ENCODE measurements around the gene RAMAC.
"Not testable (repeated sequence)": the region's sequence is repeated elsewhere in the genome, so short reads cannot be mapped to it uniquely, and the experiment has no call there.

The RAMAC gene

GRCh38 chr15:82999905-83000671 lies 14.1 kb downstream of the RAMAC start:
- no peaks in the 10 kb centered on the region for H3K79me1 ChIP-seq (ENCODE audit: low read length)
- no CpG with 5 or more reads among the region's 6 CpGs for WGBS (ENCODE audit: extremely low coverage, insufficient coverage, insufficient read length)
- H3K9me3 ChIP-seq (ENCODE audit: insufficient read depth, low read depth, low read length), result peaks cover 2% of the 10 kb centered on the region
- no peaks in the 10 kb centered on the region for H3K79me2 ChIP-seq (ENCODE audit: control insufficient read depth, insufficient read depth, low read length, poor library complexity)
- H3K27me3 ChIP-seq (ENCODE audit: insufficient read depth, low read length), result no peaks in the 10 kb centered on the region
- H3K14ac ChIP-seq (ENCODE audit: low read length), result no peak overlapping the region
- H3K4me3 ChIP-seq (ENCODE audit: low read depth, low read length), result no peak overlapping the region
- no peak overlapping the region for H3K18ac ChIP-seq (ENCODE audit: low read length)
- no peaks in the 10 kb centered on the region for H3K4me1 ChIP-seq (ENCODE audit: control insufficient read depth in 1 of 2, insufficient read depth in 2 of 2, low read length in 2 of 2)
- H2AFZ ChIP-seq (ENCODE audit: insufficient read depth, low read length, poor library complexity), result no peak overlapping the region
- no peak overlapping the region for H3K4ac ChIP-seq (ENCODE audit: low read depth, low read length)
- H4K91ac ChIP-seq (ENCODE audit: low read depth, low read length), result no peak overlapping the region
- H4K12ac ChIP-seq (ENCODE audit: low read depth, low read length), result no peak overlapping the region
- no peak overlapping the region for H3K27ac ChIP-seq (ENCODE audit: low read depth, low read length)
- H2AK5ac ChIP-seq (ENCODE audit: low read length), result no peak overlapping the region
- no peak overlapping the region for H3K23ac ChIP-seq (ENCODE audit: low read length)
- H2BK12ac ChIP-seq (ENCODE audit: low read length), result no peak overlapping the region
- H4K8ac ChIP-seq (ENCODE audit: low read depth, low read length), result no peak overlapping the region
- no peak overlapping the region for H3K9ac ChIP-seq (ENCODE audit: low read length)
- H3K36me3 ChIP-seq (ENCODE audit: control insufficient read depth in 1 of 2, insufficient read depth in 2 of 2, low read length in 2 of 2), result no peaks in the 10 kb centered on the region
- DNase-seq, result peak; percentile 8 to 64
- H2BK5ac ChIP-seq (ENCODE audit: low read depth, low read length, poor library complexity), result no peak overlapping the region
- H2BK120ac ChIP-seq (ENCODE audit: insufficient read depth, low read length, poor library complexity), result no peak overlapping the region
- no peak overlapping the region for H3K4me2 ChIP-seq (ENCODE audit: low read length)

- not testable (repeated sequence) for H2AFZ ChIP-seq (ENCODE audit: insufficient read depth, low read length, poor library complexity); H3K4ac ChIP-seq (ENCODE audit: low read depth, low read length); H3K4me3 ChIP-seq (ENCODE audit: low read depth, low read length); H3K27me3 ChIP-seq (ENCODE audit: insufficient read depth, low read length); H3K14ac ChIP-seq (ENCODE audit: low read length); H2AK5ac ChIP-seq (ENCODE audit: low read length); H3K36me3 ChIP-seq (ENCODE audit: control insufficient read depth in 1 of 2, insufficient read depth in 2 of 2, low read length in 2 of 2); H3K4me2 ChIP-seq (ENCODE audit: low read length); H2BK5ac ChIP-seq (ENCODE audit: low read depth, low read length, poor library complexity); H4K91ac ChIP-seq (ENCODE audit: low read depth, low read length); H2BK120ac ChIP-seq (ENCODE audit: insufficient read depth, low read length, poor library complexity); H3K4me1 ChIP-seq (ENCODE audit: control insufficient read depth in 1 of 2, insufficient read depth in 2 of 2, low read length in 2 of 2); H3K23ac ChIP-seq (ENCODE audit: low read length); H3K79me2 ChIP-seq (ENCODE audit: control insufficient read depth, insufficient read depth, low read length, poor library complexity); H4K12ac ChIP-seq (ENCODE audit: low read depth, low read length); H3K9me3 ChIP-seq (ENCODE audit: insufficient read depth, low read depth, low read length); H4K8ac ChIP-seq (ENCODE audit: low read depth, low read length); H3K27ac ChIP-seq (ENCODE audit: low read depth, low read length); H3K79me1 ChIP-seq (ENCODE audit: low read length); DNase-seq; H2BK12ac ChIP-seq (ENCODE audit: low read length); H3K18ac ChIP-seq (ENCODE audit: low read length); H3K9ac ChIP-seq (ENCODE audit: low read length)
- WGBS (ENCODE audit: extremely low coverage, insufficient coverage, insufficient read length), result no CpG with 5 or more reads among the region's 3 CpGs
These were observed 14.6 kb downstream of the RAMAC start for GRCh38 chr15:83000672-83001031.

- Histone ChIP-seq H3K23ac (ENCODE audit: low read length) (no peak overlapping the region), H2BK120ac (ENCODE audit: insufficient read depth, low read length, poor library complexity) (peak overlapping the region; percentile 9), H3K9ac (ENCODE audit: low read length) (peak overlapping the region; percentile 92), H3K4me1 (ENCODE audit: control insufficient read depth in 1 of 2, insufficient read depth in 2 of 2, low read length in 2 of 2) (peaks cover 5 to 9% of the 10 kb centered on the region in 2 experiments), H3K9me3 (ENCODE audit: insufficient read depth, low read depth, low read length) (peaks cover 2% of the 10 kb centered on the region), H3K27ac (ENCODE audit: low read depth, low read length) (no peak overlapping the region), H2AK5ac (ENCODE audit: low read length) (peak overlapping the region; percentile 1), H4K8ac (ENCODE audit: low read depth, low read length) (peak overlapping the region; percentile 88), H3K36me3 (ENCODE audit: control insufficient read depth in 1 of 2, insufficient read depth in 2 of 2, low read length in 2 of 2) (peaks cover 10 to 21% of the 10 kb centered on the region in 2 experiments), H3K79me1 (ENCODE audit: low read length) (peaks cover 11% of the 10 kb centered on the region), H4K12ac (ENCODE audit: low read depth, low read length) (peak overlapping the region; percentile 33), H3K18ac (ENCODE audit: low read length) (peak overlapping the region; percentile 42), H3K27me3 (ENCODE audit: insufficient read depth, low read length) (no peaks in the 10 kb centered on the region), H2BK5ac (ENCODE audit: low read depth, low read length, poor library complexity) (no peak overlapping the region), H3K79me2 (ENCODE audit: control insufficient read depth, insufficient read depth, low read length, poor library complexity) (peaks cover 7% of the 10 kb centered on the region), H2BK12ac (ENCODE audit: low read length) (no peak overlapping the region), H3K4me2 (ENCODE audit: low read length) (peak overlapping the region; percentile 90), H3K14ac (ENCODE audit: low read length) (peak overlapping the region; percentile 54), H3K4me3 (ENCODE audit: low read depth, low read length) (peak overlapping the region; percentile 96), H4K91ac (ENCODE audit: low read depth, low read length) (peak overlapping the region; percentile 58), H2AFZ (ENCODE audit: insufficient read depth, low read length, poor library complexity) (peak overlapping the region; percentile 76), H3K4ac (ENCODE audit: low read depth, low read length) (peak overlapping the region; percentile 47)
- WGBS (ENCODE audit: extremely low coverage, insufficient coverage, insufficient read length), result no CpG with 5 or more reads among the region's 15 CpGs
- peak; percentile 65 to 74 for DNase-seq
These were observed 24.8 kb downstream of the RAMAC start for GRCh38 chr15:83010709-83011270.

- no peak within 1 kb of the TSS for H3K27ac ChIP-seq (ENCODE audit: low read depth, low read length)
- peak within 1 kb of the TSS; percentile 62 for H3K4ac ChIP-seq (ENCODE audit: low read depth, low read length)
- peak within 1 kb of the TSS; percentile 99 for H4K12ac ChIP-seq (ENCODE audit: low read depth, low read length)
- H3K18ac ChIP-seq (ENCODE audit: low read length), result peak within 1 kb of the TSS; percentile 42
- H4K8ac ChIP-seq (ENCODE audit: low read depth, low read length), result peak within 1 kb of the TSS; percentile 99
- H4K91ac ChIP-seq (ENCODE audit: low read depth, low read length), result peak within 1 kb of the TSS; percentile 86
- peak within 1 kb of the TSS; percentile 70 for H2AK5ac ChIP-seq (ENCODE audit: low read length)
- peak within 1 kb of the TSS; percentile 86 for H2AFZ ChIP-seq (ENCODE audit: insufficient read depth, low read length, poor library complexity)
- WGBS (ENCODE audit: extremely low coverage, insufficient coverage, insufficient read length), result no CpG with 5 or more reads among the region's 64 CpGs
- peak within 1 kb of the TSS; percentile 90 for H3K4me2 ChIP-seq (ENCODE audit: low read length)
- H2BK12ac ChIP-seq (ENCODE audit: low read length), result no peak within 1 kb of the TSS
- peaks cover 11% of the 10 kb centered on the region for H3K79me1 ChIP-seq (ENCODE audit: low read length)
- H3K23ac ChIP-seq (ENCODE audit: low read length), result no peak within 1 kb of the TSS
- H3K9ac ChIP-seq (ENCODE audit: low read length), result peak within 1 kb of the TSS; percentile 92
- peak within 1 kb of the TSS; percentile 94 for H3K14ac ChIP-seq (ENCODE audit: low read length)
- H3K9me3 ChIP-seq (ENCODE audit: insufficient read depth, low read depth, low read length), result peaks cover 2% of the 10 kb centered on the region
- no peaks in the 10 kb centered on the region for H3K27me3 ChIP-seq (ENCODE audit: insufficient read depth, low read length)
- DNase-seq, result peak; percentile 93 to 96
- H3K4me1 ChIP-seq (ENCODE audit: control insufficient read depth in 1 of 2, insufficient read depth in 2 of 2, low read length in 2 of 2), result peaks cover 5 to 9% of the 10 kb centered on the region in 2 experiments
- H2BK5ac ChIP-seq (ENCODE audit: low read depth, low read length, poor library complexity), result peak within 1 kb of the TSS; percentile 2
- H2BK120ac ChIP-seq (ENCODE audit: insufficient read depth, low read length, poor library complexity), result peak within 1 kb of the TSS; percentile 9
- peaks cover 10 to 19% of the 10 kb centered on the region in 2 experiments for H3K36me3 ChIP-seq (ENCODE audit: control insufficient read depth in 1 of 2, insufficient read depth in 2 of 2, low read length in 2 of 2)
- peak within 1 kb of the TSS; percentile 96 for H3K4me3 ChIP-seq (ENCODE audit: low read depth, low read length)
- H3K79me2 ChIP-seq (ENCODE audit: control insufficient read depth, insufficient read depth, low read length, poor library complexity), result peaks cover 7% of the 10 kb centered on the region
These were observed 25.5 kb downstream of the RAMAC start, which contains the start of gene C15orf40 for GRCh38 chr15:83011271-83012075. TSS of gene C15orf40 (minus strand) at chr15:83011639. CDS start at chr15:83011607, 32 bp downstream.
